Liver (tissue), 9 donors: ENCODE results near the gene CLEC16A. TPM values are rescaled to one million over a fixed set of nuclear protein-coding genes. Genes with fewer than 3 reads are reported as not detected.

Source experiments
- DNase-seq: peaks from one replicate; pipeline ENCODE4 v3.0.0-alpha.2; 2017; ENCODE audit warnings: low spot score
- H3K27ac ChIP-seq, 2 donors: one replicate each; pipeline ENCODE4 v1.7.0; 2013; ENCODE audit warnings: inconsistent platforms in 2 of 2, low read length in 2 of 2, control low read depth in 1 of 2, low read depth in 1 of 2, mild to moderate bottlenecking in 1 of 2
- H3K27me3 ChIP-seq, 4 donors: one replicate each; pipeline versions ENCODE4 v1.6.1 to v1.7.0; 2013; ENCODE audit warnings: low read length in 3 of 4, inconsistent platforms in 1 of 4, mild to moderate bottlenecking in 1 of 4, moderate library complexity in 1 of 4; ENCODE audit not compliant: control insufficient read depth in 4 of 4, insufficient read depth in 4 of 4
- H3K36me3 ChIP-seq, 4 donors: one replicate each; pipeline versions ENCODE4 v1.6.1 to v1.7.0; 2013; ENCODE audit warnings: low read length in 3 of 4, mild to moderate bottlenecking in 3 of 4, low read depth in 1 of 4, moderate library complexity in 1 of 4; ENCODE audit not compliant: control insufficient read depth in 4 of 4, insufficient read depth in 3 of 4
- H3K4me1 ChIP-seq, 4 donors: one replicate each; pipeline versions ENCODE4 v1.6.1 to v1.7.0; 2013; ENCODE audit warnings: low read length in 3 of 4, mild to moderate bottlenecking in 3 of 4, moderate library complexity in 1 of 4; ENCODE audit not compliant: control insufficient read depth in 4 of 4, insufficient read depth in 4 of 4
- H3K4me3 ChIP-seq, 3 donors: one replicate each; pipeline versions ENCODE4 v1.6.1 to v1.7.0; 2013; ENCODE audit warnings: low read length in 3 of 3, control low read depth in 1 of 3, low read depth in 1 of 3, mild to moderate bottlenecking in 1 of 3
- H3K9ac ChIP-seq, 2 donors: one replicate each; pipeline ENCODE4 v1.7.0; 2013; ENCODE audit warnings: low read length in 2 of 2, mild to moderate bottlenecking in 2 of 2, moderate library complexity in 2 of 2, control low read depth in 1 of 2, low read depth in 1 of 2
- H3K9me3 ChIP-seq, 4 donors: one replicate each; pipeline versions ENCODE4 v1.6.1 to v1.7.0; 2013; ENCODE audit warnings: low read length in 3 of 4; ENCODE audit not compliant: control insufficient read depth in 4 of 4
- CTCF ChIP-seq: fragments of 150-350 bp; IDR thresholded peaks from 2 replicates; pipeline ENCODE4 v1.5.1; 2017; ENCODE audit warnings: improper control_type of control experiment, low read depth, low read length; ENCODE audit not compliant: missing input control
- EGR1 ChIP-seq, 2 donors: IDR thresholded peaks; 2 replicates each; pipeline ENCODE4 v1.6.1; 2016 to 2018; ENCODE audit warnings: antibody characterized with exemption in 2 of 2, low read depth in 2 of 2
- FOXA2 ChIP-seq: IDR thresholded peaks from 2 replicates; pipeline ENCODE4 v1.6.1; 2016; ENCODE audit warnings: antibody characterized with exemption
- GABPA ChIP-seq, 2 donors: IDR thresholded peaks in 1 of 2; conservative IDR thresholded peaks in 1 of 2; 2 replicates each; pipeline ENCODE4 v1.6.1; 2016; ENCODE audit warnings: antibody characterized with exemption in 2 of 2, mild to moderate bottlenecking in 1 of 2, moderate library complexity in 1 of 2
- HNF4G ChIP-seq: IDR thresholded peaks from 2 replicates; pipeline ENCODE4 v1.6.1; 2016; ENCODE audit warnings: antibody characterized with exemption
- JUND ChIP-seq, 2 donors: IDR thresholded peaks; 2 replicates each; pipeline ENCODE4 v1.6.1; 2016; ENCODE audit warnings: antibody characterized with exemption in 2 of 2
- RAD21 ChIP-seq, 2 donors: IDR thresholded peaks; 2 replicates each; pipeline ENCODE4 v1.6.1; 2016; ENCODE audit warnings: antibody characterized with exemption in 2 of 2, mild to moderate bottlenecking in 2 of 2
- TAF1 ChIP-seq: conservative IDR thresholded peaks from 2 replicates; pipeline ENCODE4 v1.6.1; 2016; ENCODE audit warnings: antibody characterized with exemption, mild to moderate bottlenecking
- YY1 ChIP-seq: IDR thresholded peaks from 2 replicates; pipeline ENCODE4 v1.6.1; 2016; ENCODE audit warnings: antibody characterized with exemption, mild to moderate bottlenecking
- WGBS: extraction: QIAGEN DNeasy Blood & Tissue Kit; methylation state at CpG from one replicate; pipeline ENCODE4 v1.1.7; 2013; 5-methylcytosine and 5-hydroxymethylcytosine counted together
- polyA plus RNA-seq, 2 donors: library from polyadenylated mRNA; stranded (reverse) in 1 of 2; unstranded in 1 of 2; fragments of 200-250 nt in 1 of 2; fragments of >200 nt in 1 of 2; fragmentation: Nextera tagmentation in 1 of 2; extraction: Ambion mirVana in 1 of 2; gene quantifications; one replicate each; pipeline versions ENCODE4 v1.2.1 to v1.2.3, GENCODE V29; 2013 to 2015
- total RNA-seq, 2 donors: library from RNA; depleted of rRNA; stranded (reverse); fragments of >200 nt; gene quantifications; one replicate each; pipeline ENCODE4 v1.2.3, GENCODE V29; 2014
- TF ChIP-seq, protein P1 (sequence below): IDR thresholded peaks from 2 replicates; pipeline ENCODE4 v1.6.1; 2016; ENCODE audit warnings: antibody characterized with exemption
- TF ChIP-seq, protein P2 (sequence below): IDR thresholded peaks from 2 replicates; pipeline ENCODE4 v1.6.1; 2016; ENCODE audit warnings: antibody characterized with exemption
- TF ChIP-seq, protein P3 (sequence below): IDR thresholded peaks from 2 replicates; pipeline ENCODE4 v1.6.1; 2016; ENCODE audit warnings: antibody characterized with exemption, mild to moderate bottlenecking
- donor health status: healthy.
- donor health status: healthy.
- donor health status: healthy.
- donor health status: healthy.
- donor health status: healthy.

Gene CLEC16A
- total and polyA plus RNA-seq, 4 donors = 9.7 to 23.0 (median 17.4) TPM

DNA sequence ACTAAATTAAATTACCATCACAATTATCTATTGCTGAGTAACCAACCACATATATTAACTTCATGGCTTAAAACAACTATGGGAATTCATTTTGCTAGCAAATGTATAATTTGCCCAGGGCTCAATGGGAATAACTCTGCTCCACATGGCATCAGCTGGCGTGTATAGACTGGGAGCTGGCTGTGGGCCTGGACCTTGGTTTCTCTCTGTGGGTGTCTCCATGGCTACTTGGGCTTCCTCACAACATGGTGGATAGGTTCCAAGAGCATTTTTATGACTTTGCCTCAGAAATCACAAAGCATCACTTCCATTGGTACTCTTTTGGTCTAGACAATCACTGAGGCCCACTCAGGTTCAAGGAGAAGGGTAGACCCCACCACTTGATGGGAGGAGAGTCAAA, 166.8 kb downstream of the CLEC16A start:
- peaks cover 0 to 4% (median 0%) of the 10 kb centered on the region in 4 donors for H3K36me3 ChIP-seq
- H3K4me3 ChIP-seq = no peak overlapping the region
- no peak overlapping the region for H3K9ac ChIP-seq
- no peaks in the 10 kb centered on the region for H3K4me1 ChIP-seq
- no peak overlapping the region for H3K27ac ChIP-seq
- WGBS = 96% methylated on average over 1 of the region's 1 CpG
- peaks cover 0 to 7% (median 1%) of the 10 kb centered on the region in 4 donors for H3K9me3 ChIP-seq
- no peaks in the 10 kb centered on the region for H3K27me3 ChIP-seq
- no peak for DNase-seq
- TF ChIP-seq TAF1 (no peak), YY1 (no peak), JUND (IDR thresholded peaks at IDR 0.05) (no peak), CTCF (no peak), RAD21 (IDR thresholded peaks at IDR 0.05) (no peak), EGR1 (IDR thresholded peaks at IDR 0.05; ENCODE audit: low read depth in 2 of 2) (no peak), HNF4G (no peak), GABPA (IDR thresholded peaks at IDR 0.05 in 1 of 2, conservative IDR thresholded peaks at IDR 0.05 in 1 of 2) (no peak)
- TF ChIP-seq, protein P1, sequence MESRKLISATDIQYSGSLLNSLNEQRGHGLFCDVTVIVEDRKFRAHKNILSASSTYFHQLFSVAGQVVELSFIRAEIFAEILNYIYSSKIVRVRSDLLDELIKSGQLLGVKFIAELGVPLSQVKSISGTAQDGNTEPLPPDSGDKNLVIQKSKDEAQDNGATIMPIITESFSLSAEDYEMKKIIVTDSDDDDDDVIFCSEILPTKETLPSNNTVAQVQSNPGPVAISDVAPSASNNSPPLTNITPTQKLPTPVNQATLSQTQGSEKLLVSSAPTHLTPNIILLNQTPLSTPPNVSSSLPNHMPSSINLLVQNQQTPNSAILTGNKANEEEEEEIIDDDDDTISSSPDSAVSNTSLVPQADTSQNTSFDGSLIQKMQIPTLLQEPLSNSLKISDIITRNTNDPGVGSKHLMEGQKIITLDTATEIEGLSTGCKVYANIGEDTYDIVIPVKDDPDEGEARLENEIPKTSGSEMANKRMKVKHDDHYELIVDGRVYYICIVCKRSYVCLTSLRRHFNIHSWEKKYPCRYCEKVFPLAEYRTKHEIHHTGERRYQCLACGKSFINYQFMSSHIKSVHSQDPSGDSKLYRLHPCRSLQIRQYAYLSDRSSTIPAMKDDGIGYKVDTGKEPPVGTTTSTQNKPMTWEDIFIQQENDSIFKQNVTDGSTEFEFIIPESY = no peak
- TF ChIP-seq, protein P2, sequence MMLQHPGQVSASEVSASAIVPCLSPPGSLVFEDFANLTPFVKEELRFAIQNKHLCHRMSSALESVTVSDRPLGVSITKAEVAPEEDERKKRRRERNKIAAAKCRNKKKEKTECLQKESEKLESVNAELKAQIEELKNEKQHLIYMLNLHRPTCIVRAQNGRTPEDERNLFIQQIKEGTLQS = no peak
- TF ChIP-seq, protein P3, sequence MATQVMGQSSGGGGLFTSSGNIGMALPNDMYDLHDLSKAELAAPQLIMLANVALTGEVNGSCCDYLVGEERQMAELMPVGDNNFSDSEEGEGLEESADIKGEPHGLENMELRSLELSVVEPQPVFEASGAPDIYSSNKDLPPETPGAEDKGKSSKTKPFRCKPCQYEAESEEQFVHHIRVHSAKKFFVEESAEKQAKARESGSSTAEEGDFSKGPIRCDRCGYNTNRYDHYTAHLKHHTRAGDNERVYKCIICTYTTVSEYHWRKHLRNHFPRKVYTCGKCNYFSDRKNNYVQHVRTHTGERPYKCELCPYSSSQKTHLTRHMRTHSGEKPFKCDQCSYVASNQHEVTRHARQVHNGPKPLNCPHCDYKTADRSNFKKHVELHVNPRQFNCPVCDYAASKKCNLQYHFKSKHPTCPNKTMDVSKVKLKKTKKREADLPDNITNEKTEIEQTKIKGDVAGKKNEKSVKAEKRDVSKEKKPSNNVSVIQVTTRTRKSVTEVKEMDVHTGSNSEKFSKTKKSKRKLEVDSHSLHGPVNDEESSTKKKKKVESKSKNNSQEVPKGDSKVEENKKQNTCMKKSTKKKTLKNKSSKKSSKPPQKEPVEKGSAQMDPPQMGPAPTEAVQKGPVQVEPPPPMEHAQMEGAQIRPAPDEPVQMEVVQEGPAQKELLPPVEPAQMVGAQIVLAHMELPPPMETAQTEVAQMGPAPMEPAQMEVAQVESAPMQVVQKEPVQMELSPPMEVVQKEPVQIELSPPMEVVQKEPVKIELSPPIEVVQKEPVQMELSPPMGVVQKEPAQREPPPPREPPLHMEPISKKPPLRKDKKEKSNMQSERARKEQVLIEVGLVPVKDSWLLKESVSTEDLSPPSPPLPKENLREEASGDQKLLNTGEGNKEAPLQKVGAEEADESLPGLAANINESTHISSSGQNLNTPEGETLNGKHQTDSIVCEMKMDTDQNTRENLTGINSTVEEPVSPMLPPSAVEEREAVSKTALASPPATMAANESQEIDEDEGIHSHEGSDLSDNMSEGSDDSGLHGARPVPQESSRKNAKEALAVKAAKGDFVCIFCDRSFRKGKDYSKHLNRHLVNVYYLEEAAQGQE = no peak

DNA sequence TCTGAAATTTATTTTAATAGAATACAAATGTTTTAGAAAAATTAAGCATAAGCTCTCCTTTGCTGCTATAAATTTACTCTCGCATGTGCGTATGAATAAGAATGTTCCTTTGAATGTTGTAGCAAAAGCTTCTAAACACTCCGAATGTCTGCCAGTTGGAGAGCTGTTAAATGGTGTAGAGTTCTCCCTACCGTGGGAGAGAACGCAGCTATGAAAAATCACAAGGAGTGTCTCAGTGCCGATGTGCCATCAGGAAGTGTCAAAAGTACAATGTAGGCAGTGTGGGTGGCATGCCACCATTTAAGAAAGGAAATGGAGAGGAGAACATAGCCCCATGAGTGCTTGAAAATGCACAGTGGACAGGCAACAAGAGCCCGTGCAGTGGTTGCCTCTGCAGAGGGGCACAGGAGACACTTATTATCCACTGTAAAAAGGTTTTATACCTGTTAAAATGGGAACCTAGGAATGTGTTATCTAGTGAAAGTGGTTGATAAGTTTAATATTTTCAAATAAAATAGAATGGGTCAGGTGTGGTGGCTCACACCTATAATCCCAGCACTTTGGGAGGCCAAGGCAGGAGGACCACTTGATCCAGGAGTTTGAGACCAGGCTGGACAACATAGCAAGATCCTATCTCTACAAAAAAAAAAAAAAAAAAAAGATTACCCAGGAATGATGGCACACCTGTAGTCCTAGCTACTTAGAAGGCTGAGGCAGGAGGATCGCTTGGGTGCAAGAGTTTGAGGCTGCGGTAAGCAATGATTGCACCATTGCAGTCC, 167.7 kb downstream of the CLEC16A start:
- Histone ChIP-seq H3K9ac (no peak overlapping the region), H3K36me3 (peaks cover 0 to 4% (median 0%) of the 10 kb centered on the region in 4 donors), H3K4me1 (no peaks in the 10 kb centered on the region), H3K4me3 (no peak overlapping the region), H3K9me3 (peaks cover 0 to 7% (median 1%) of the 10 kb centered on the region in 4 donors), H3K27ac (no peak overlapping the region), H3K27me3 (no peaks in the 10 kb centered on the region)
- TF ChIP-seq EGR1 (IDR thresholded peaks at IDR 0.05; ENCODE audit: low read depth in 2 of 2) (no peak), FOXA2 (no peak), TAF1 (no peak), YY1 (no peak)
- TF ChIP-seq, protein P1 = no peak
- 96% methylated on average over 9 of the region's 9 CpGs for WGBS
- DNase-seq = no peak
